Measurements from ENCODE around the gene HHAT.
A peak's percentile ranks its signal among the peaks of the same experiment; 100 is the strongest.

Gene HHAT

GRCh38 chr1:210691039-210691610 is 362.4 kb downstream of the HHAT start:
- no peak for DNase-seq

GRCh38 chr1:210692796-210693195 is 364.1 kb downstream of the HHAT start:
- DNase-seq = no peak

GRCh38 chr1:210695026-210695425 is 366.3 kb downstream of the HHAT start:
- no peak for DNase-seq

- no peak for DNase-seq
Measured at GRCh38 chr1:210696709-210697108, 368.0 kb downstream of the HHAT start.

GRCh38 chr1:210697185-210697584 is 368.5 kb downstream of the HHAT start:
- DNase-seq = no peak

- DNase-seq = no peak
Measured at GRCh38 chr1:210698661-210699060, 370.0 kb downstream of the HHAT start.

- no peak for DNase-seq
Measured at GRCh38 chr1:210700083-210700482, 371.4 kb downstream of the HHAT start.

GRCh38 chr1:210700511-210700910 is 371.8 kb downstream of the HHAT start:
- no peak for DNase-seq

GRCh38 chr1:210702506-210702905 is 373.8 kb downstream of the HHAT start:
- DNase-seq = no peak

GRCh38 chr1:210703593-210703992 is 374.9 kb downstream of the HHAT start:
- DNase-seq = no peak

- DNase-seq = no peak
Measured at GRCh38 chr1:210705086-210705485, 376.4 kb downstream of the HHAT start.

GRCh38 chr1:210706246-210706645 is 377.5 kb downstream of the HHAT start:
- no peak for DNase-seq

GRCh38 chr1:210707300-210708240 is 378.9 kb downstream of the HHAT start:
- DNase-seq = no peak

- DNase-seq = no peak
Measured at GRCh38 chr1:210709701-210710100, 381.0 kb downstream of the HHAT start.

- DNase-seq = no peak
Measured at GRCh38 chr1:210711825-210712612, 383.3 kb downstream of the HHAT start.

- DNase-seq = no peak
Measured at GRCh38 chr1:210715072-210715471, 386.4 kb downstream of the HHAT start.

GRCh38 chr1:210722410-210723081 is 393.8 kb downstream of the HHAT start:
- DNase-seq = peak; percentile 17

GRCh38 chr1:210723646-210724045 is 394.9 kb downstream of the HHAT start:
- DNase-seq = no peak

- no peak for DNase-seq
Measured at GRCh38 chr1:210724768-210725167, 396.1 kb downstream of the HHAT start.
